ENCODE measurements around the gene PUS10.
"Not testable (repeated sequence)": the region's sequence is repeated elsewhere in the genome, so short reads cannot be mapped to it uniquely, and the experiment has no call there.

The PUS10 gene, protein sequence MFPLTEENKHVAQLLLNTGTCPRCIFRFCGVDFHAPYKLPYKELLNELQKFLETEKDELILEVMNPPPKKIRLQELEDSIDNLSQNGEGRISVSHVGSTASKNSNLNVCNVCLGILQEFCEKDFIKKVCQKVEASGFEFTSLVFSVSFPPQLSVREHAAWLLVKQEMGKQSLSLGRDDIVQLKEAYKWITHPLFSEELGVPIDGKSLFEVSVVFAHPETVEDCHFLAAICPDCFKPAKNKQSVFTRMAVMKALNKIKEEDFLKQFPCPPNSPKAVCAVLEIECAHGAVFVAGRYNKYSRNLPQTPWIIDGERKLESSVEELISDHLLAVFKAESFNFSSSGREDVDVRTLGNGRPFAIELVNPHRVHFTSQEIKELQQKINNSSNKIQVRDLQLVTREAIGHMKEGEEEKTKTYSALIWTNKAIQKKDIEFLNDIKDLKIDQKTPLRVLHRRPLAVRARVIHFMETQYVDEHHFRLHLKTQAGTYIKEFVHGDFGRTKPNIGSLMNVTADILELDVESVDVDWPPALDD

DNA sequence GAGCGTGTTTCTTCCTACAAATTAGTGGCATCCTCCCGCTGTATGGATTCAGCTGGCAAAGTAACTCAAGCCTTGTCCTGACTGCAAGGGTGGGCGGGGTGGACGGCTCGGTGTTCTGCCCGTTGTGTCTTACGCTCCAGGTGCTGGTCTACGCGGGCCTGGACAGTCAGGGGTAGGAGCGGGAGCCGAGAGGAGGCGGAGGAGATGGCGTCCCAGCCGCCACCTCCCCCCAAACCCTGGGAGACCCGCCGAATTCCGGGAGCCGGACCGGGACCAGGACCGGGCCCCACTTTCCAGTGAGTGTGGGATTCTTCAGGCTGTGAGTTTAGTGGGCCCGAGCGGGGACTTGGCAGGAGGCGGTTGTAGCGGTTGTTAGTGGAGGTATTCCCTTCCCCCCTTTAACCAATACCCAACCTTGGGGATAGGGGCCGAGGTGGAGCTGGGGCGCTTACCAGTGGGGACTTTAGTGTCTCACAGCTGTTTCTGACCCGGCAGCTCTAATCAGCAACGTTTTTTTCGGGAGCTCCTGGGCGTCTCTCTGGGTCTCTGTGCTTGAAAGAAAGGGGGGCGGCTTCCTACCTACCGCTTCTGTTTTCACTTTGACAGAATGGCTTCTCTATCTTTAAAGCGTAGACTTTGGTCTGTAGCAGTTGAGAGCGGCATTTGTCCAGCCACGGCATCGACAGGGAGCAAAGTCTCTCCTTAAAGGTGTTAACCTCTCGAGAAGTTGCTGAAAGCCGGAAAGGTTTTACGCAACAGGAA lies at the start of gene PUS10, which contains the start of gene PEX13:
Gene PUS10 (minus strand): TSS at position 700 of the 762 bp plus-strand sequence. CDS start 6,365 bp downstream, outside the sequence.
Gene PEX13 (plus strand): TSS at position 165 of the 762 bp plus-strand sequence. CDS start 40 bp downstream, at position 205.
- no peak for DNase-seq

GRCh38 chr2:61065714-61066709 lies 48.0 kb upstream of the PUS10 start, which contains the start of gene SANBR:
Gene SANBR (plus strand): TSS chr2:61065871. CDS start chr2:61070351, 4,480 bp downstream.
- peak; percentile 81 for DNase-seq

DNA sequence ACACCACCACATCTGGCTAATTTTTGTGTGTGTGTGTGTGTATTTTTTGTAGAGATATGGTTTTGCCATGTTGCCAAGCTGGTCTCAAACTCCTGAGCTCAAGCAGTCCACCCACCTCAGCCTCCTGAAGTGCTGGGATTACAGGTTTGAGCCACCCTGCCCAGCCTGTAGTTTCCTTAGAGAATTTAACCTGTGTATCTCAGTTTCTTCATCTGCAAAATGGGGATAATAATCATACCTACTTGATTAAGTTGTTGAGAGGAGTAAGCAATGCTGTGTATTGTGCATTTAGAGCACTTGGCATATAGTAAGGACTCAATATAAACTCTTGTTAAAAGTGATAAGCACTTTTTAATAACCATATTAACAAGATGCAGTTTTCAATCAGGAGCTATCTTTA lies 41.3 kb upstream of the PUS10 start:
- no peak for DNase-seq

- no peak for DNase-seq
These were observed 39.5 kb upstream of the PUS10 start for GRCh38 chr2:61057562-61057961.

DNA sequence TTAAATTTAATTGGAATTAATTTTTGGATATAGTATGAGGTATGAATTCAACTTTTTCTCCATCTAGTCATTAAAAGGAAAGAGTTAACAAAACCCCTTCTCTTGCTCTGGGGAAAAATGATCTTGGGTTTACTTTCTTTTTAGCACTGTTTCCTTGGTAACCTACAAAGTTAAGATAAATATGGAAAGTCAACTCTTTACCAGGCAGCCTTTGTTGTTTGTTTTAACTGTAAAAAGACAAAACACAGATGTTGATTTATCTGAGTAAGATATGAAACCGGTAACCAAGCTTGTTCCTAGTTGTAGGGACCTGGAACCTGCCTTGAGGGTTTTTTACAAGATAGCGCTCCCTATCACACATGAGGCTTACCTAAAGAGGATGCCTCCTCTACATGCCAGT lies 37.5 kb upstream of the PUS10 start:
- no peak for DNase-seq

DNA sequence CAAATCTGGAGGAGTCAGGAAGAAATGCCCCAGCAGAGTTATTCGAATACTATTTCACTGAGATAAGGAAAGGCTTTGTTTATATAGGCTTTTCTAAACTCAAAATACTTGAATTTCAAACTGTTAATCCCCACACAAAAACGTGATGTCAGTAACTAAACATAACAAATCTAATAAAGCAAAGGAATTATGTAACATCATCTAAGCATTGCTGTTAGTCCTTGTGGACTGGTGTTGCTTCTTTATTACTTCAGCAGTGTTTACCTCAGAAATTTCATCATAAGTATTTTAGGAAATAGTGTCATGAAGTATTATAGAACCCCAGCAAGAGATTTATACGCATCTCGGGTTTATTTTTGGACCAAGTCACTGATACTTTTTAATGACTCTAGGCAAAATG lies 27.9 kb upstream of the PUS10 start:
- no peak for DNase-seq

DNA sequence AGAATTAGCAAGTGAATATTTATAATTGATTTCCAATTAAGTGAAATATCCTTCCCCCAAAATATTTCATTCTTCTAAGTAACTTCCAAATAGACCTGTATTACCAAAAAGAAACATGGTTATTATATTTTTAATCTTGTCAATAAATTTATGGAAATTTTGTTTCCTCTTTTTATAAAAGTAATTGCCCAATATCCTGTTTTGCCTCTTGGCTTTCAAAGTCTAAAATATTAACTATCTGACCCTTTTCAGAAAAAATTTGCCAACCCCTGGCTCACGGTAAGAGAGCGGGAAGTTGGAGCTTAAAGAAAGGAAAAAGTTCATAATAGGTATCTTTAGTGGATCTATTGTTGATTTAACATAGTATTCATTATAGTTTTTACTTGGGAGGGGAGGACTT lies 27.2 kb upstream of the PUS10 start:
- no peak for DNase-seq

DNA sequence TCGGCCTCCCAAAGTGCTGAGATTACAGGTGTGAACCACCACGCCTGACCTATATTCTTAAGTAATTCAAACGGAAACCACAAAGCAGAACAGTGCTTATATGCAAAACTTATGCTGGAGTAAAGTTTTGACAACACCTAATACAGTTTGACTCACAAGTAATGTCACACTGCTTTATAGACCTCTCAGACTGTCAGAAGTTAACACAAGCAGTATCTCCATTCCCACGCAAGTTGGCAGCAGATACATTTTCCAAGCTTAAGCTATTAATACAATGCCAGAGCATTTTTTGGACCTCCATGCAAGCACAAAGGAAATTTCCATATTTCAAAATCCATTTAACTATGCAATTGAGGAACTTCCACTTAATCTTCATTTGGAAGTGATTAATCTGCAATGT lies 26.6 kb upstream of the PUS10 start:
- no peak for DNase-seq

DNA sequence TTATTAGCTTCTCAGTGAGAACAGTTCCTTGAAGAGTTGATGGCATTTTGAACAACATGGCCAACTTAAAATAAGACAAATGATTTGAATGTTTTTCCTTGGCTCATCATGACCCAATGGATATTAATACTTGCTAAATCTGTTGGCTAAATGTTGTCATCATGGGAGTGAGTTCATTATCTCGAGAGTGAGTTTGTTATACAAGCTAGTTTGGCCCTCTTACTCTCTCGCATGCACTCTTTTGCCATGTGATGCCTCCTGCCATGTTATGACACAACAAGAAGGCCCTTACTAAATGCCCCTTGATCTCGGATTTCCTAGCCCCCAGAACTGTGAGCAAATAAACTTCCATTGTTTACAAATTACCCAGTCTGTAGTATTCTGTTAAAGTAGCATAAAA lies 24.8 kb upstream of the PUS10 start:
- no peak for DNase-seq

DNA sequence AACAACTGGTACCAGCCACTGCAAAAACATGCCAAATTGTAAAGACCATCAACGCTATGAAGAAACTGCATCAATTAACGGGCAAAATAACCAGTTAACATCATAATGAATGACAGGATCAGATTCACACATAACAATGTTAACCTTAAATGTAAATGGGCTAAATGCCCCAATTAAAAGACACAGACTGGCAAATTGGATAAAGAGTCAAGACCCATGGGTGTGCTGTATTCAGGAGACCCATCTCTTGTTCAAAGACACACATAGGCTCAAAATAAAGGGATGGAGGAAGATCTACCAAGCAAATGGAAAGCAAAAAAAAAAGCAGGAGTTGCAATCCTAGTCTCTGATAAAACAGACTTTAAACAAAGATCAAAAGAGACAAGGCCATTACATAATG lies 18.6 kb upstream of the PUS10 start:
- not testable (repeated sequence) for DNase-seq

- DNase-seq: not testable (repeated sequence)
These were observed 16.5 kb upstream of the PUS10 start for GRCh38 chr2:61034592-61034991.

- DNase-seq: no peak
These were observed 11.5 kb upstream of the PUS10 start for GRCh38 chr2:61029533-61029932.

- DNase-seq: no peak
These were observed 5.6 kb upstream of the PUS10 start for GRCh38 chr2:61023670-61024069.

DNA sequence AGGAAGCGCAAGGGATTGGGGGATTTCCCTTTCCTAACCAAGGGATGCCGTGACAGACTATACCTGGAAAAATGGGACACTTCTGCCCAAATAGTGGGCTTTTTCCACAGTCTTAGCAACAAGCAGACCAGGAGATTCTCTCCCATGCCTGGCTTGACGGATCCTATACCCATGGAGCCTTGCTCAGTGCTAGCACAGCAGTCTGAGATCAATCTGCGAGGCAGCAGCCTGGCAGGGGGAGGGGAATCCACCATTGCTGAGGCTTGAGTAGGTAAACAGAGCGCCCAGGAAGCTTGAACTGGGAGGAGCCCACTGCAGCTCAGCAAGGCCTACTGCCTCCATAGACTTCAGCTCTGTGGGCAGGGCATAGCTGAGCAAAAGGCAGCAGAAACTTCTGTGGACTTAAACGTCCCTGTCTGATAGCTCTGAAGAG lies 3.2 kb upstream of the PUS10 start:
- DNase-seq: no peak

DNA sequence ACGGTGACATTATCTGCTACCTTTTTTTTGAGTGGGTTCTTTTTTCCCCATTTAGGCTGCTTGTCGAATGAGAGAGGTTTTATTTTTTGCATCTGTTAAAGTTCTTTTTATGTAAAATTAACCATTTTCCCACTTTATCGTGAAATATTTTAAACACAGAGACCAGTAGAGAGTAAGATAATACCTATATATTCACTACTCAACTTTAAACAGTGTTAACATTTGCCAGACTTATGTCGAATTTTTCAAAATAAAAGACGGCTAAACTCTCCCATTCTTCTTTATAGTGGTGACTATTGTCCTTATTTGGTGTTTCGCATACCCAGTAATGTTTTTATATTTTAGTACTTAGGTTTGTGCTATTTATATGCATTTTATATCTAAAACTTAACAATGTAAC lies 743 bp upstream of the PUS10 start:
- DNase-seq: no peak

DNA sequence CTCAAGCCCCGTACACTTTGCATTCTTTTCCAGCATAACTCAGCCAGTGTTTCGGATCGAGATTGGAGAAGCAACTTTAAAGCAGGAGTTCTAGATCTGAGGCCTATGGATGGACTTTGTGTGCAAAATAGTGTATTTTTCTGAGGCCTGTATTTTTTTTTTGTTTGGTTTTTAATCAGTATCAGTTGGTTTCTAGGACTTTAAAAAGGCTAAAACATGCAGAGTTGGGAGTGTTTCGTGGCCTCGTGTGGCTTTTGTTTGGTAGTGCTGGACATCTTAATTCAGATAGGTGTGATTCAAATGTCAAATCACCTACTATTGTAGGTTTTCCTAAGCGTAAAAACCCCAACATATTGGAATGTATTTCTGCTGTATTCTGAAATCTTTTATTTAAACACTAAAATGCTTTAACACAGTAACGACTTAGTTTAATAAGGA lies 282 bp upstream of the PUS10 start:
- no peak for DNase-seq

- no peak for DNase-seq
These were observed 976 bp downstream of the PUS10 start for GRCh38 chr2:61017003-61017555.

GRCh38 chr2:61016392-61017002 lies 1.6 kb downstream of the PUS10 start:
- DNase-seq: no peak

DNA sequence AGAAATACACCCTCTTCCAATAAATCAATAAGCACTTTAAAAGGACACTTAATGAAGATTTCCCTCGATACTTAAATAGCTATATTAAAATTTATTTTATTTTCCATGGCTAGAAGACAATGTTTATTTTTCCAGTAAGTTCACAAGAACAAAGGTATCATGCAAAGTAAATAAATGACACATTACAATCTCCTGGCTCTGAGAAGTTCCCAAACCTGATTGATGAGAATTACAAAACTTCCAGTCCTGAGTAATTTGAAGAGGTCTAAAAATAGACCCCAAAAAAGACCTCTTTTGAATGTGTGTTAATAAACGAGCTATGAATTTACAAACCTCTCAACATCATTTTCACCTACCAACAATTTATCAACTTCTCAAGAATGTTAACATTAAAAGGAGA lies 2.1 kb downstream of the PUS10 start:
- DNase-seq: no peak

DNA sequence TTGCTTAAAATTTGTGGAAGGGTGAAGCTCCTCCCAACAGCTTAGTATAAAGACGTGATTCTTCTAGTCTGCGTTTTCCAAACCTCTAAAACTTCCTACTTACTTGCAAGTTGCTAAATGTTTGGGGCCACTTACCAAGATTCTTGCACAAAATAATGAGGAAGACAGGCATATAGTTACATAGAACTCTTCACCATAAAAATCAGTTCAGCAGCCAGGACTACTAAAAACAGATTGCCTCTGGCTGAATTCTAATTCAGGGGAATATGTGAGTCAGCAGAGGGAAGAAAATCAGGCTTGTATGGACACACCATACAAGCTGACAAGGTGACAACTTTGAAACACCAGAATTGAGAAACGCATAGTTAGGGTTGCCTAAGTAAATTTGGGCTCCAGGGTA lies 3.3 kb downstream of the PUS10 start:
- no peak for DNase-seq

DNA sequence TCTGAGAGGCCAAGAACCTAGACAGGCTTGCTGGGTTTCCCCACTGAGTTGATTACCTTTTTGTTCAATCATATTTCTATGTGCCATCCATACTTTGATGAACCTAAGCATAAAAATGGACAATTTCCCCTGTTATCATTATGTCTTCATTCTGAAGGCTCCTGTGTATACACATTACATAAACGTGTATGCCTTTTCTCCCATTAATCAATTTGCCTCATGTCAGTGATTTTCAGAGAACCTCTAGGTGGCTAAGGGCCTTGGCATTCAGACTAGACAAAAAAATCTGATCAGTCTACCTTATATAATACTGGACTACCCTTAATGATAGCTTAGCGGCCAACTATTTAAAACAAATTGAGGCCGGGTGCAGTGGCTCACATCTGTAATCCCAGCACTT lies 4.7 kb downstream of the PUS10 start:
- DNase-seq: no peak

- DNase-seq: not testable (repeated sequence)
These were observed 5.8 kb downstream of the PUS10 start for GRCh38 chr2:61012303-61012702.

Measured in NCI-H1436 treated with DMSO at 0.1 percent for 48 hours (cell line).